Left colon (tissue), 2 donors: ENCODE results near the gene WDR62. TPM values are rescaled to one million over a fixed set of nuclear protein-coding genes. Genes with fewer than 3 reads are reported as not detected.
A peak's percentile ranks its signal among the peaks of the same experiment; 100 is the strongest.
"Not testable (repeated sequence)": the region's sequence is repeated elsewhere in the genome, so short reads cannot be mapped to it uniquely, and the experiment has no call there.

Experiments
- ATAC-seq: fragments of 200-7000 bp; cut with Tn5 transposase; one replicate; pipeline ENCODE4 v1.9.1; 2020; ENCODE audit warnings: mild to moderate bottlenecking, moderate library complexity
- DNase-seq, 2 donors: peaks; one replicate each; pipeline ENCODE4 v3.0.0-alpha.2; 2020
- intact Hi-C, 2 donors: fragments of 100-400 bp; cut with DNase I in 1 of 2; cut with micrococcal nuclease in 1 of 2; formaldehyde crosslinking; loops; one replicate each; pipeline versions ENCODE4 v1.11.2 to v1.14.0; 2022; cut with DNase I, micrococcal nuclease
- total RNA-seq, 2 donors: library from RNA; stranded (reverse); fragmentation: NEBNext Ultra II Directional; extraction: Animal tissue kit (Norgen Biotek cat#: 25700); gene quantifications; one replicate each; pipeline ENCODE4 v1.2.1, GENCODE V29; 2021
- donor health status: DM: no; HTN: no; CAD: no.
- donor health status: DM: yes; HTN: yes; CAD: no.

Gene WDR62
- total RNA-seq, 2 donors from 2014 or later, result 0.84 to 4.5 TPM

DNA sequence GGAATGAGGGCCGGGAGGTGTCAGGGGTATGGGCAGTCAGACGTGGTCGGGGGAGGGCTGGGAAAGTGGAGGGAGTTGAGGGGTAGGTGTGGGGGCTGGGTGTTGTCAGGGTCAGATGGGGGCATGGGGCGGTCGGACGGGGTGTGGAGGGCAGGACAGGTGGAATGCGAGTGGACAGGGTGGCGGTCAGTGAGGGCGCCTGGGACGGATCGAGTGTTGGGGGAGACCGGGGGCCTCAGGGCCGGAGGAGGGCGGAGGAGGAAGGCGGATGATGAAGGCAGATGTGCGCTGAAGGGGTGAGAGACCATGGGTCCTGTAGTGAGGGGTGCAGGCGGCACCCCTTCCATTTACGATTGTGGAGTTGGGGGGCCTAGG lies 66.3 kb downstream of the WDR62 start:
- ATAC-seq (no peak), DNase-seq (no peak)
- intact Hi-C loops, result no loop called here

DNA sequence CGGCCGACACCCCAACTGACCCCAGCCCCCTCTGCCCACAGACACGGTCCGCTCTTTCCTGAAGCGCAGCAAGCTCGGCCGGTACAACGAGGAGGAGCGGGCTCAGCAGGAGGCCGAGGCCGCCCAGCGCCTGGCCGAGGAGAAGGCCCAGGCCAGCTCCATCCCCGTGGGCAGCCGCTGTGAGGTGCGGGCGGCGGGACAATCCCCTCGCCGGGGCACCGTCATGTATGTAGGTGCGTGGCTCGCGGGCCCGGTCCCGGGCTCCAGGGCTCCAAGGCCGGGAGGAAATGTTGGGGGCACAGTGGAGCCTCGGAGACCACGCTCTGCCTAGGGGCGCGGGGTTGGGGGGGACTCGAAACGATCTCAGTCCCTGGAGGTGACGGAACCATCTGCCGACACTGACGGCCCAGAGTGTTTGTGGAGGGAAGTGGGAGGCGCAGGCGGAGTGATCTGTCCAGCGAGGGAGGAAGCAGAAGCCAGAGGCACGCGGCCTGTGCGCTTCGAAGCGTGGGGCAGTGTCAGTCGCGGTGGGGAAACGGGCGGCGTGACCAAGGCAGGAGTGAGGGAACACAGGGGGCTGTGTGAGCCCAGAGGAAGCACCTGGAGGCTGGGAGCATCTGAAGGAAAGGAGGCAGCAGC lies 66.9 kb downstream of the WDR62 start:
- DNase-seq (no peak), ATAC-seq (no peak)
- intact Hi-C loops, result no loop called here

DNA sequence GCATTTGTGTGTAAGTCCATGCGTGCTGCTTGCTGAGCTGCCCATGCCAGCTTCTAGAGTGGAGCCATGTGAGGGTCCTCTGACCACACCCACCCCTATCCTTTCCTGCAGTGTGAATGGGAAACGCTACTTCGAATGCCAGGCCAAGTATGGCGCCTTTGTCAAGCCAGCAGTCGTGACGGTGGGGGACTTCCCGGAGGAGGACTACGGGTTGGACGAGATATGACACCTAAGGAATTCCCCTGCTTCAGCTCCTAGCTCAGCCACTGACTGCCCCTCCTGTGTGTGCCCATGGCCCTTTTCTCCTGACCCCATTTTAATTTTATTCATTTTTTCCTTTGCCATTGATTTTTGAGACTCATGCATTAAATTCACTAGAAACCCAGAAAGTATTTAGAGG lies 70.9 kb downstream of the WDR62 start:
- ATAC-seq, result no peak
- intact Hi-C loops, result loop anchor here (5.0 kb wide), 1 partner anchor 47 kb away; no protein-coding TSS in a partner anchor
- no peak for DNase-seq

DNA sequence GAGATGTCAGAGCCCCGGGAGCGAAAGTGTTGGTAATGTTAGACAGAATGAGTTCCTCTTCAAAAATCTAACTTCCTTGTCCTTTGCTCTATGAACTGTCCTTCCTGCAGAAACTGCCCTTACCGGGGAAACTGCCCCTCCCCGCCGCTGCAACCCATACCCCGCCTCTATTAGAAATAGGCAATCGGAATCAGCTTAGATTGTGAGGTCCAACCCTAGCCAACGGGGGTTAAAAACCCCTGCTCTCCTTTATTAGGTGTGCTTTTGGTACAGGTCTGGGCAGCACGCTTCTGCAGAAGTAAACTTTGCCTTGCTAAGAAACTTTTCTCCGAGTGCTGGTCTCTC lies 73.7 kb downstream of the WDR62 start:
- intact Hi-C loops, result loop anchor here (5.0 kb wide), 1 partner anchor 44 kb away; no protein-coding TSS in a partner anchor
- DNase-seq, result peak; percentile 66 to 71
- ATAC-seq, result peak; percentile 68

DNA sequence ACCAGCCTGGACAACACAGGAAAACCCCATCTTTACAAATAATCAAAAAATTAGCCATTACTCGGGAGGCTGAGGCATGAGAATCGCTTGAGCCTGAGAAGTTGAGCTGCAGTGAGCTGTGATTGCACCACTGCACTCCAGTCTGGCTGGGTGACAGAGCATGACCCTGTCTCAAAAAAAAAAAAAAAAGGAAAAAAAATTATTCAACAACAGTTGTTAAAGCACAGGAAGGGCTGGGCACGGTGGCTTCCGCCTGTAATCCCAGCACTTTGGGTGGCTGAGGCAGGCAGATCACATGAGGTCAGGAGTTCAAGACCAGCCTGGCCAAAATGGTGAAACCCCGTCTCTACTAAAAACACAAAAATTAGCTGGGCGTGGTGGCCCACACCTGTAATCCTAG lies 76.5 kb downstream of the WDR62 start:
- ATAC-seq, intact Hi-C loops, DNase-seq: not testable (repeated sequence)

DNA sequence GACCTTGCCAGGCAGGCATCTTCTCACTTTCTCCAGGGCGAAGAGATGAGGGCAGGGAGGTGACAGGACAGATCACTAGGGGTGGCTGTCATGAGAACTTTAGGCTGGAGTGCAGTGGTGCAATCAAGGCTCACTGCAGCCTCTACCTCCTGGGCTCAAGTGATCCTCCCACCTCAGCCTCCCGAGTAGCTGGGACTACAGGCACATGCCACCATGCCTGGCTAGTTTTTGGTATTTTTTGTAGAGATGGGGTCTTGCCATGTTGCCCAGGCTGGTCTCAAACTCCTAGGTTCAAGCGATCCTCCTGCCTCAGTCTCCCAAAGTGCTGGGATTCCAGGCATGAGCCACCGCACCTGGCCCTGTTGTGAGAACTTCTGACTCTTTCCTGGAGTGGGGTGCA lies 80.2 kb downstream of the WDR62 start:
- DNase-seq, ATAC-seq, intact Hi-C loops: not testable (repeated sequence)

DNA sequence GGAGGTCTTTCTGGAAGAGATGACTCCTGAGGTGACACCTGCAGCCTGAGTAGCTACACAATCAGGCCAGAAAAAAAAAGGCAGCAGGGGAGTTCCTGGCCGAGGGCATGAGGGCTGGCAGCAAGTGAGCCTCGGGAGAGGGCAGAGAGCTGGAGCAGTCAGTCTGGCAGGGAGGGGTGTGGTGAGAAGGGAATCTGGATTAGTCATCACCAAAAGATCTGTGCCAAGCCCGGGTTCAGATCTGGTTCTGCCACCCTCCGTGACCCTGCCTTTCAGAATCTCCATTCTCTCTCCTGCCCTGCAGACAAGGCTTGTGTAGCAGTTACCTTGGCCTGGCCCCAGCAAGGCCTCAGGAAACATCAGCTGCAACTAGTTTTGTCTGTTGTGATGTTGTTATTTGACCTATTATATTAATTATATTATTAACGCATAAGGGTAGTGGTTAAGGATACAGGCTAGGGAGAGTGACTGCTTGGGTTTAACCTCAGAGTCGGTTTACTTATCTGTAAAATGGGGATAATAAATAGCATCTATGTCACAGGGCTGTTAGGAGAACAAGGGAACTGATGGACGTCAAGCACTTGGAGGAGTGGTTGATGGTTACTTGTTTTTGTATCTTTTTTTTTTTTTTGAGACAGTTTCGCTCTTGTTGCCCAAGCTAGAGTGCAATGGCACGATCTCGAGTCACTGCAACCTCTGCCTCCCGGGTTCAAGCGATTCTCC lies 82.4 kb downstream of the WDR62 start:
- intact Hi-C loops, result no loop called here
- DNase-seq, result peak; percentile 62 to 85
- ATAC-seq, result peak; percentile 41

DNA sequence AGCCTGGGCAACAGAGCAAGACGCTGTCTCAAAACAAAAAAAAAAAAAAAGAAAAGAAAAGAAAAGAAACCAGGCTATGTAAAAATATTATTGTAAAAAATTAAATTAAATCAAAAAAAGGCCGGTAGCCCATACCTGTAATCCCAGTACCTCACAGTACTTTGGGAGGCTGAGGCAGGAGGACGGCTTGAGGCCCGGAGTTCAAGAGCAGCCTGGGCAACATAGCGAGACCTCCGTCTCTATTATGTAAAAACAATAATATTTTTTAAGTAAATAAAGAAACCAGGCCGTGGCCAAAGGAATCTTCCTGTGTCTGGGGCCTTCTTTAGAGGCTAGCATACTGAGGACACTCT lies 84.4 kb downstream of the WDR62 start:
- no peak for DNase-seq
- ATAC-seq, result no peak
- intact Hi-C loops, result no loop called here

DNA sequence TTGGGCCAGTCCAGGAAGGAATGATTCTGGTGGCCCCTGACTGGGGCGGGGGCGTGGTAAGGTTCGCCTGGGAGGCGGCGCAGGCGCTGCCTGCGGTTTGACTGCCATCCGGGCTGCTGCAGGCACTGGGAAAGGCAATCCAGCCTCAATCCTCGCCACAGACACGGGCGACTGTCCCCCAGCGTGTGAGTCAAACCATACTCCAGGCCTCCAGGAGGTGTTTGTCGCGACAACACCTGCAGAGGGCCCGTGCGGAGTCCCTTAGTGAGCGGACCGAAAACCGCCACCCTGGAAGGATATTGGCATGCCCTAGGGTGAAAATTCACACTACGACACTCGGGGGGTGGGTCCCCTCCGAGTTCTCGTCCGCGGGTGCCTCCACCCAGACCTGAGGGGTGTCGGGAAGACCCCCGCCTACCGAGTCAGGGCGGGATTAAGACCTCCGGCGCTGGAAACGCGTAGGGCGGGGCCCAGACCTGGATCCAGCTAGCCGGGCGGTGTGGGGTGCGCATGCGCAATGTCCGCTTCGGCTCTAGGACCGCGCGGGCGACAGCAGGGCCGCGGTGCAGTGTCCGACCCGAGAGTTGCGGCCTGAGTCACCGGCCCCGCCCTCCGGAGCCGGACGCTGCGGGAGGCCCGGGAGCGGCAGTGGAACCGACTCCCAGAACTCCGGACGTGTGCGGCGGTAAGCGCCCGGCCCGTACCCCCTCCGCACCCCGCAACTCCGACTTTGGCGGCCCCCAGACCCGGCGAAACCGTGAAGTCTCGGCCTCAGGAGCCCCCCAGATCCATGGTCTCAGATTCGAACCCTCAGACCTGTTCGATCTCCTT lies 85.0 kb downstream of the WDR62 start, which contains the start of gene CAPNS1:
Gene CAPNS1 (plus strand): TSS at position 594 of the 831 bp plus-strand sequence. CDS start 946 bp downstream, outside the sequence.
- ATAC-seq (peak; percentile 82), DNase-seq (peak; percentile 97 to 98)
- intact Hi-C loops, result no loop called here

DNA sequence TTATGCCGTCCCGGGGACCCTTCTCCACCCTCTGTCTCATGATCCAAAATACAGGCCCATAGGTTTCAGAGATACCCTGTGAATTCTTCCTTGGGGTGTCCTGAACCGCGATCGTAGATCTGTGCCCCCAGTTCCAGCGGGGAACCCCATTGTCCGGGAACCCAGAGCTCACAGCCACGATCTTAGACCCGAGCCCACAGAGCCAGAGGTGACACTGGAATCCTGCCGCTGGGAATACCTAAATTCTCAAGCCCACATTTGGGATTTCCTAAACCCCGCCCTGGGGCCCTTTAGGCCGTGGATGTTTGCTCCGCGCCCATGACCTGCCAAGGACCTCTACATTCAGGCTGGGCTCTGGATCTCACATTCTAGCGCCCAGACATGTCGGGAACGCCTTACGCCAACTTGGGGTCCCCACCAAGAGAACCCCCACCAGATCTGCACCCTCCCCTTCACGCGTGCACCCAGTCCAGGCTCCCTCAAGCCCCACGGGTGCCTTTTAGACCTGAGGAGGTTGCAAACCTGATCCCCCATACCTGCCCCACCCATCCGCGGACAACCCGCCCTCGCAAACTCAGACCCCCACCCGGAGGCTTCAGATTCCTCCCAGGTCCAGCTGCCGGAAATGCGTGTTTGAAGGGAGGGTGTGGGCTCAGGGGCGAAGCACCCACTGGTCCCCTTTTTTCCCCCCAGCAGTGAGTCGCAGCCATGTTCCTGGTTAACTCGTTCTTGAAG lies 85.8 kb downstream of the WDR62 start:
- peak; percentile 62 to 65 for DNase-seq
- intact Hi-C loops, result no loop called here
- peak; percentile 20 for ATAC-seq

DNA sequence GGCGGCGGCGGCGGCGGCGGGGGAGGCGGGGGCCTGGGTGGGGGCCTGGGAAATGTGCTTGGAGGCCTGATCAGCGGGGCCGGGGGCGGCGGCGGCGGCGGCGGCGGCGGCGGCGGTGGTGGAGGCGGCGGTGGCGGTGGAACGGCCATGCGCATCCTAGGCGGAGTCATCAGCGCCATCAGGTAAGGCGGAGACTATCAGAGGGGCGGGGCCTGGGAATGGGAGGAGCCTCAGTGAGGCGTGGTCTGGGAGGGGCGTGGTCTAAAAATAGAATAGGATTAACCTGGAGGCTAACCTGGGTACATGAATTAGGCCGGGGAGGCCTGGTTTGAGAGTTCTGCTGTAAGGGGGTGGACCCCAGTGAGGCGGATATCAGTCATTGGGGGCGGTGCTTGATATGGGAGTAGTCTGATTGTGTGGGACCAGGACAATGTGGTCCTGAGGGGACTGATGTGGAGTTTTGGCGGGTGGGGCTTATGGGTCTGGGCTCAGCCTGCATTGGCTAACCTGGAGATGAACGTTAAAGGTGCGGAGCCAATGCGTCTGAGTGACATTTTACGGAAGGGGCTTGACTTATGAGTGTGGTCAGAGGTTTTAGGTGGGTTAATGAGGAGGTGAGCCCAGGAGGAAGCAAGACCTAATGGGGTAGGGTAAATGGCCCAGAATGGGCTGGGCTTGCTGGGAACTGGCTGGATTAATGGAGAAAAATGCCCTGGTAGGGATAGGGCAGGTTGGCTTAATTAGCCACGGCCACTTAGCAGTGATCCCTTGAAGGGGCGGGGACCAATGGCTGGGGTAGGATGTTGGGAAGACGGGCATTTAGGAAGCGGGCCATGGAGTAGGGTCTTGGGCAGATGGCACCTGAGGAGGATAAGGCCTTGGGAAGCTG lies 86.6 kb downstream of the WDR62 start:
- ATAC-seq, result peak; percentile 66
- intact Hi-C loops, result no loop called here
- peak; percentile 86 to 93 for DNase-seq

DNA sequence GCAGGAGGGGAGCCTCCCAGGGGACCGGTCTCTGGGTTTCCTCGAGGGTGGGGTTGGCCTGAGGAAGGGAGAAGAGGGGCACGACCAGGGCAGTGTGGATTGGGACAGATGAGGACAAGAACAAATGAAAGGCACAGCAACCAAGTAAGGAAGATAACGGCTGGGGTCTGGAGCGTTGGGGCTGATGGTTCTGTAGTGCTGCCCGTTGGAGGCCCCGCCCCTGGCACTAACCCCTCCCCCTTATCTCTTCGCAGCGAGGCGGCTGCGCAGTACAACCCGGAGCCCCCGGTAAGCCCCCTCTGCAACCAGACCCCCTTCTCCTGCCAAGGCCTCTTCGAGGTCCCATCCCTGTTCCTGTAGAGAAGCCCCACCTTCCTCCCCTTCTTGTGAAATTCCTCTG lies 87.3 kb downstream of the WDR62 start:
- intact Hi-C loops, result no loop called here
- DNase-seq (no peak), ATAC-seq (no peak)

DNA sequence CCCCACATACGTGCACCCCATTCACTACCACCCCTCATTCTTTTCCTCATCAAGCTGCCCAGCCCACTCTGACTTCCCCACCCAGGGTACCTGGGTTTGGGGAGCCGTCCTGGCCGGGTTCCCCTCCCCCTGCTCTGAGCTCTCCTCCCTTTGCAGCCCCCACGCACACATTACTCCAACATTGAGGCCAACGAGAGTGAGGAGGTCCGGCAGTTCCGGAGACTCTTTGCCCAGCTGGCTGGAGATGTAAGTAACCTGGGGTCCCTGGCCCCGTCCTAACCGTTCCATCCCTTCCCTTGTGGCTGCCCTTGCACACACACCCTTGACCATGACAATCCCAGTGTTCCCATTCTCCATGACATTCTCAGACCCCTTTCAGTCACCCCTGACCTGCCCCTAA lies 87.8 kb downstream of the WDR62 start:
- ATAC-seq (no peak), DNase-seq (no peak)
- intact Hi-C loops, result no loop called here

DNA sequence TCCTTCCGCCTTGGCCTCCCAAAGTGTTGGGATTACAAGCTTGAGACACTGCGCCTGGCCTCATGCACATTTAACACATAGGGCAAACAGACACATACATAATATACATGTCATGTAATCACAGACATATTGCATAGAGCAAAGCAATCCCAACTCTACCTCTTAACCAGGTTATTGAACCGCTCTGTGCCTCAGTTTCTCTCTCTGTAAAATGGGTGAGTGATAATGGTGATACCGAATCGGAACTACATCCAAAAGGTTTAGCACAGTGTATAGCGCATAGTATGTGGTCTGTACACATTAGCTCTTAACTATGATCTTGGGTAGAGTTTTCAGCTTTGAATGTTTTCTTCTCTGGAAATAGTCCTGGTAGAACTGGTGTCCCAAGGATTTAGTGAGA lies 89.9 kb downstream of the WDR62 start:
- ATAC-seq (no peak), DNase-seq (no peak)
- intact Hi-C loops, result no loop called here

DNA sequence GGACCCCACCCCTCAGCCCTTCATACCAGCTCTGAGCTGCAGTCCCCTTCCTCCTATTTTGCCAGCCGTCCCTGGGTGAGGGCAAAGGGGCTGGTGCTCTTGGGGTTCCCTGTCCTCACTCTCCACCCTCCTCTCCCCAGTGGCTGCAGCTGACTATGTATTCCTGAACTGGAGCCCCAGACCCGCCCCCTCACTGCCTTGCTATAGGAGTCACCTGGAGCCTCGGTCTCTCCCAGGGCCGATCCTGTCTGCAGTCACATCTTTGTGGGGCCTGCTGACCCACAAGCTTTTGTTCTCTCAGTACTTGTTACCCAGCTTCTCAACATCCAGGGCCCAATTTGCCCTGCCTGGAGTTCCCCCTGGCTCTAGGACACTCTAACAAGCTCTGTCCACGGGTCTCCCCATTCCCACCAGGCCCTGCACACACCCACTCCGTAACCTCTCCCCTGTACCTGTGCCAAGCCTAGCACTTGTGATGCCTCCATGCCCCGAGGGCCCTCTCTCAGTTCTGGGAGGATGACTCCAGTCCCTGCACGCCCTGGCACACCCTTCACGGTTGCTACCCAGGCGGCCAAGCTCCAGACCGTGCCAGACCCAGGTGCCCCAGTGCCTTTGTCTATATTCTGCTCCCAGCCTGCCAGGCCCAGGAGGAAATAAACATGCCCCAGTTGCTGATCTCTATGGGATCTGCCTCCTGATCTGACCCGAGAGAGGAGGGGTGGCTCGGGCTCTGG lies 95.1 kb downstream of the WDR62 start:
- no peak for DNase-seq
- intact Hi-C loops, result no loop called here
- no peak for ATAC-seq

DNA sequence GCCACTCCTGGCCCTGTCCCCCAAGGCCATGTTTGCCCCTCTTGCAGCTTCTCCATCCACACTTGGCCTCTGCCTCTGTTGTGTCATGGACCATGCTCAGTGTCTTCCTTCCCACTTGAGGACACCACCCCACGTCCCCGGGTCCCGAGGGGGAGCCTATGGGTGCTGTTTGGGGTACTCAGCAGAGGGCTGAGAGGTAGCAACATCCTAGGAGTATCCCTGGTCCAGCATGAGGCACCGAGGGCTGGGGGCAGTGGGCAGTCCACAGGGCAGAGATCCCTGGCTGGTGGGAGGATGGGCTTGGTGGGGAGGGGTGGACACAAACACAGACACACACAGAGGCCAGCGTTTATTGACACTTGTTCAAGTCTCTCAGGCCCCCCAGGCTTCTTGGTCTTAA lies 95.9 kb downstream of the WDR62 start:
- intact Hi-C loops, result no loop called here

DNA sequence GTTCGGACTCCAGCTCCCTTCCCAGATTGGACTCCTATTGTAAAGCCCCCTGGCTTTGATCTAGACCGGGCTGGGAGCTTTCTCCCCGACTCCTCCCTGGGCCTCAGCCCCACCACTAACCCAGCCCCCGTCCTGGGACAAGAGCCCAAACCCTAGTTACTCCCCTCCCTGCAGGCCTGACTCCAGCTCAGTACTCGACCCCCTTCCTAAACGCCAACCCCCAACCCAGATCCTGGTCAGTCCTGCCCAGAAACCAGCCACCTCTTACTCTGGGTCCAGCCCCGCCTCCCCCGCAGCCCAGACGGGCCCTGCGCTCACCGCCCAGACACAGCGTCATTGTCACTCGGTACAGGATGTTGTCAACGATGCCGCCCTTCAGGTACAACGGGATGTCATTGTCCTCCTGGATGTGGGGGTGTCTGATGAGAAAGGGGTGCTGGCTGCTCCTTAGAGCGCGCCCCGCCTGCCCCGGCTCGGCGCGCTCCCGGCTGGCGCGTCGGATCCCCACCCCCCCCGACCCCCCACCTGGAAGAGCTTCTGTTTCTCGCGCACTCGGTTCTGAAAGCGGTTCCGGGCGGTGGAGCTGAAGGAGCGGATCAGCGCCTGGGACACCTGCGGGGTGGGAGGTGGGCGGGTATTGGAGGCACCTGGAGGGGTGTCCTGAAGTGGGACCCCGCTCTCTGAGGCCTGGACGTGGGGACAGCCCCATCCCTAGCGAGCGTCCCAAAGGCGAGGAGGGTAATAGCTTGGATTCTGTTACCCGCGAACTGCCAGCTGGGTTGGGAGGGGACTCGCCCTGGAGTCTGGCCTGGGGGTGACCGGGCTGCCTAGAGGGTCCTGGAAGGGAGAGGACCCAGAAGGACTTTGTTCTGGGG lies 96.7 kb downstream of the WDR62 start:
- DNase-seq, result no peak
- peak; percentile 22 for ATAC-seq
- intact Hi-C loops, result no loop called here

More for the DNA sequence above, 95.9 kb downstream of the WDR62 start:
- DNase-seq (no peak), ATAC-seq (peak; percentile 6)
